K562 (cell line): ENCODE measurements around the gene TSSK2. TPM values are rescaled to one million over a fixed set of nuclear protein-coding genes. Genes with fewer than 3 reads are reported as not detected.

Experiments
- HNRNPK ChIP-seq: fragments of 200-400 bp; formaldehyde crosslinking; IDR thresholded peaks from one replicate; pipeline ENCODE4 v1.6.1; 2018; ENCODE audit warnings: mild to moderate bottlenecking, low read depth, low read length; ENCODE audit not compliant: poor library complexity, severe bottlenecking
- HSF4 ChIP-seq: fragments of 250-450 bp; sonication (Bioruptor Pico); IDR thresholded peaks from 2 replicates; pipeline ENCODE4 v2.1.2; 2022; ENCODE audit warnings: mild to moderate bottlenecking, moderate library complexity, borderline replicate concordance
- IRF1 ChIP-seq: sonication (generic); formaldehyde crosslinking; IDR thresholded peaks from 2 replicates; pipeline ENCODE4 v1.8.0; 2022; ENCODE audit warnings: missing genetic modification reagents, mild to moderate bottlenecking, borderline replicate concordance
- KLF1 ChIP-seq: fragments of 450-650 bp; IDR thresholded peaks from 2 replicates; pipeline ENCODE4 v1.6.1; 2016; ENCODE audit warnings: missing genetic modification characterization, missing compliant biosample characterization
- LARP7 ChIP-seq: fragments of 450-650 bp; IDR thresholded peaks from 2 replicates; pipeline ENCODE4 v1.6.1; 2016
- MNT ChIP-seq, 2 experiments: fragments of 450-650 bp; conservative IDR thresholded peaks; 2 replicates each; pipeline ENCODE4 v1.6.1; 2017; ENCODE audit warnings: mild to moderate bottlenecking in 2 of 2, moderate library complexity in 2 of 2
- NR4A1 ChIP-seq, 2 experiments: fragments of 250-450 bp in 1 of 2; fragments of 450-650 bp in 1 of 2; sonication (Bioruptor Pico) in 1 of 2; IDR thresholded peaks; 2 replicates each; pipeline versions ENCODE4 v1.4.0 to v1.6.1; 2016 to 2020; ENCODE audit warnings: mild to moderate bottlenecking in 2 of 2, missing compliant biosample characterization in 1 of 2, missing genetic modification characterization in 1 of 2, moderate library complexity in 1 of 2
- PHTF2 ChIP-seq: fragments of 250-450 bp; sonication (Bioruptor Pico); IDR thresholded peaks from 2 replicates; pipeline ENCODE4 v1.5.0; 2021; ENCODE audit warnings: mild to moderate bottlenecking
- POU5F1 ChIP-seq: fragments of 150-350 bp; IDR thresholded peaks from 2 replicates; pipeline ENCODE4 v1.6.1; 2014; ENCODE audit warnings: borderline replicate concordance, low read length, low read depth, mild to moderate bottlenecking; ENCODE audit not compliant: partially characterized antibody
- PREB ChIP-seq: sonication (generic); formaldehyde crosslinking; IDR thresholded peaks from 2 replicates; pipeline ENCODE4 v1.8.1; 2023; ENCODE audit warnings: mild to moderate bottlenecking, missing genetic modification reagents
- SETDB1 ChIP-seq: IDR thresholded peaks from one replicate; pipeline ENCODE4 v1.6.1; 2012; ENCODE audit warnings: low read length, control low read depth, inconsistent platforms
- SRF ChIP-seq, 2 experiments: fragments of 250-450, 450-650 bp in 1 of 2; sonication (Bioruptor Pico) in 1 of 2; sonication (generic) in 1 of 2; formaldehyde crosslinking; IDR thresholded peaks; 2 replicates each; pipeline versions ENCODE4 v1.5.0 to v1.5.1; 2020 to 2022; ENCODE audit warnings: mild to moderate bottlenecking in 1 of 2, missing genetic modification reagents in 1 of 2
- TSHZ1 ChIP-seq: fragments of 250-450 bp; sonication (Bioruptor Pico); IDR thresholded peaks from 2 replicates; pipeline ENCODE4 v1.4.0; 2020; ENCODE audit warnings: mild to moderate bottlenecking, moderate library complexity
- ZBTB33 ChIP-seq: sonication (generic); formaldehyde crosslinking; IDR thresholded peaks from 2 replicates; pipeline ENCODE4 v1.8.1; 2023; ENCODE audit warnings: mild to moderate bottlenecking, missing genetic modification reagents
- ZNF696 ChIP-seq: fragments of 250-450 bp; sonication (Bioruptor Pico); conservative IDR thresholded peaks from 2 replicates; pipeline ENCODE4 v1.4.0; 2020; ENCODE audit warnings: mild to moderate bottlenecking, moderate library complexity
- ZNF778 ChIP-seq: fragments of 450-650 bp; formaldehyde crosslinking; IDR thresholded peaks from 2 replicates; pipeline ENCODE4 v1.4.0; 2020; ENCODE audit warnings: mild to moderate bottlenecking, moderate library complexity
- polyA plus RNA-seq, 8 experiments: library from polyadenylated mRNA; depleted of rRNA in 4 of 8; stranded (reverse) in 5 of 8; unstranded in 3 of 8; fragments of >200 nt; fragmentation: Nextera tagmentation in 2 of 8; fragmentation: Illumina TruSeq in 1 of 8; extraction: Ambion mirVana in 2 of 8; extraction: Trizol in 1 of 8; gene quantifications; 2 replicates each; pipeline versions ENCODE4 v1.2.1 to v1.2.3, GENCODE V29; 2011 to 2014; ENCODE audit warnings: inconsistent platforms in 1 of 8, missing spikeins in 1 of 8
- total RNA-seq, 7 experiments: library from RNA; depleted of rRNA in 6 of 7; stranded (reverse); fragments of >200 nt in 6 of 7; fragmentation: Illumina TruSeq in 2 of 7; extraction: Trizol in 2 of 7; gene quantifications; 2 replicates each; pipeline versions ENCODE4 v1.2.1 to v1.2.3, GENCODE V29; 2011 to 2021; ENCODE audit warnings: low replicate concordance in 1 of 7

Gene TSSK2
- total and polyA plus RNA-seq, 9 of the 15 experiments (the other 6 are each of a cell fraction or from before 2014, with no cell fraction given): 0.04 TPM; not detected in 8

- TF ChIP-seq ZBTB33 (CRISPR knock-in tag) (peak; percentile 41; the same call in 1 of the 2 replicates), PREB (CRISPR knock-in tag) (no peak), PHTF2 (CRISPR knock-in tag) (no peak), KLF1 (tag) (0 out of 2 replicates have a peak, but pooled peaks have one; percentile 77), HSF4 (peak; percentile 82), IRF1 (CRISPR knock-in tag) (no peak), ZNF696 (CRISPR knock-in tag) (peak; percentile 62; the same call in 1 of the 2 replicates), TSHZ1 (CRISPR knock-in tag) (0 out of 2 replicates have a peak, but pooled peaks have one; percentile 1), MNT (conservative IDR thresholded peaks at IDR 0.05) (peak; percentile 87), SETDB1 (no peak), ZNF778 (CRISPR knock-in tag) (no peak), LARP7 (no peak), POU5F1 (no peak), NR4A1 (CRISPR knock-in tag; IDR thresholded peaks at IDR 0.05) (no peak), NR4A1 (tag; IDR thresholded peaks at IDR 0.05) (peak; percentile 55), HNRNPK (no peak), SRF (CRISPR knock-in tag; IDR thresholded peaks at IDR 0.05) (peak in 1 of 2 experiments; percentile 82; a peak in 2 of 4 replicates)
Observed at GRCh38 chr22:19109198-19110063, 21.7 kb upstream of the TSSK2 start (continued).
